GM12878 (cell line): ENCODE measurements around the gene SHC1. TPM values are rescaled to one million over a fixed set of nuclear protein-coding genes. Genes with fewer than 3 reads are reported as not detected.

Source experiments
- ATAC-seq: fragments of 200-7000 bp; cut with Tn5 transposase; 3 replicates; pipeline ENCODE4 v1.9.1; 2020; ENCODE audit warnings: mild to moderate bottlenecking, moderate library complexity
- BruUV-seq: library from RNA; stranded (reverse); fragments of 400-500 nt; replicated peaks from 2 replicates; lab custom pipeline; 2021; lab: Mats Ljungman, UMichigan
- CTCF ChIA-PET: fragments of 300-600 bp; sonication (Branson Sonifier 250); formaldehyde crosslinking; extraction: SDS; loops from one replicate; lab custom pipeline; 2021; ENCODE audit warnings: inconsistent platforms; lab: Yijun Ruan, JAX
- POLR2A ChIA-PET: fragments of 350-600 bp; formaldehyde crosslinking; extraction: SDS; loops from one replicate; lab custom pipeline; 2021; ENCODE audit warnings: inconsistent platforms; lab: Charles Lee
- RAD21 ChIA-PET: fragments of 300-600 bp; sonication (Branson Sonifier 250); formaldehyde crosslinking; loops from one replicate; lab custom pipeline; 2023; ENCODE audit warnings: antibody characterized with exemption; ENCODE audit not compliant: unreplicated experiment; lab: Charles Lee
- SMC1A ChIA-PET: fragments of 300-600 bp; sonication (Branson Sonifier 250); formaldehyde crosslinking; loops from one replicate; lab custom pipeline; 2023; ENCODE audit not compliant: unreplicated experiment, uncharacterized antibody; lab: Charles Lee
- DNase-seq: peaks from one replicate; pipeline ENCODE4 v3.0.0-alpha.2; 2011; ENCODE audit warnings: low read depth, low spot score
- FAIRE-seq: peaks from 3 replicates; lab custom pipeline; 2011; peaks lifted over from hg19 to GRCh38; lab: Jason Lieb, UNC
- H2AFZ ChIP-seq: 2 replicates; pipeline ENCODE4 v1.6.0; 2011; ENCODE audit warnings: low read depth, low read length, control low read depth; ENCODE audit not compliant: control insufficient read depth
- H3K27ac ChIP-seq: 2 replicates; pipeline ENCODE4 v1.5.1; 2011; ENCODE audit warnings: control low read depth; ENCODE audit not compliant: control insufficient read depth, insufficient read depth
- H3K27me3 ChIP-seq, 2 experiments: replicated peaks in 1 of 2; 2 replicates each; pipeline versions ENCODE4 v1.6.0 to v1.6.1; 2011; ENCODE audit warnings: low read length in 1 of 2; ENCODE audit not compliant: control insufficient read depth in 2 of 2, insufficient read depth in 2 of 2
- H3K36me3 ChIP-seq, 2 experiments: 2 replicates each; pipeline ENCODE4 v1.5.1; 2011; ENCODE audit warnings: low read length in 1 of 2; ENCODE audit not compliant: control insufficient read depth in 2 of 2, insufficient read depth in 2 of 2
- H3K4me1 ChIP-seq: 2 replicates; pipeline ENCODE4 v1.6.1; 2011; ENCODE audit warnings: mild to moderate bottlenecking, low read length, moderate library complexity, mixed read lengths; ENCODE audit not compliant: control insufficient read depth, insufficient read depth
- H3K4me2 ChIP-seq: 2 replicates; pipeline ENCODE4 v1.6.0; 2011; ENCODE audit warnings: control low read depth; ENCODE audit not compliant: control insufficient read depth, insufficient read depth
- H3K4me3 ChIP-seq: fragments of 200-600 bp; sonication (generic); 2 replicates; pipeline ENCODE4 v1.5.1; 2016
- H3K79me2 ChIP-seq: 2 replicates; pipeline ENCODE4 v1.6.0; 2011; ENCODE audit warnings: low read length; ENCODE audit not compliant: control insufficient read depth, insufficient read depth
- H3K9ac ChIP-seq: 2 replicates; pipeline ENCODE4 v1.8.0; 2011; ENCODE audit warnings: low read length, control low read depth, mixed read lengths; ENCODE audit not compliant: control insufficient read depth, insufficient read depth
- H3K9me3 ChIP-seq: replicated peaks from 3 replicates; pipeline ENCODE4 v1.5.1; 2011; ENCODE audit warnings: mild to moderate bottlenecking, low read length; ENCODE audit not compliant: control insufficient read depth, insufficient read depth
- H4K20me1 ChIP-seq: 2 replicates; pipeline ENCODE4 v1.6.0; 2011; ENCODE audit not compliant: control insufficient read depth, insufficient read depth
- BCL3 ChIP-seq: IDR thresholded peaks from 2 replicates; pipeline ENCODE4 v1.6.1; 2011; ENCODE audit warnings: borderline replicate concordance, low read depth, mild to moderate bottlenecking, moderate library complexity, low read length; ENCODE audit not compliant: insufficient read depth, poor library complexity, severe bottlenecking
- CHD1 ChIP-seq: IDR thresholded peaks from 2 replicates; pipeline ENCODE4 v1.6.1; 2012; ENCODE audit warnings: low read depth, low read length, improper control_type of control experiment
- CUX1 ChIP-seq: IDR thresholded peaks from 2 replicates; pipeline ENCODE4 v1.6.1; 2012; ENCODE audit warnings: improper control_type of control experiment, low read depth, low read length; ENCODE audit not compliant: insufficient replicate concordance
- HDAC2 ChIP-seq: fragments of 200-600 bp; sonication (generic); IDR thresholded peaks from 2 replicates; pipeline ENCODE4 v1.6.1; 2017
- IKZF1 ChIP-seq: fragments of 450-650 bp; conservative IDR thresholded peaks from 2 replicates; pipeline ENCODE4 v1.6.1; 2017; ENCODE audit warnings: antibody characterized with exemption, mild to moderate bottlenecking
- IRF3 ChIP-seq: fragments of 450-650 bp; IDR thresholded peaks from 2 replicates; pipeline ENCODE4 v1.6.1; 2014; ENCODE audit warnings: mild to moderate bottlenecking
- LARP7 ChIP-seq: fragments of 450-650 bp; IDR thresholded peaks from 2 replicates; pipeline ENCODE4 v1.6.1; 2017; ENCODE audit warnings: mild to moderate bottlenecking
- MEF2B ChIP-seq: fragments of 450-650 bp; IDR thresholded peaks from 2 replicates; pipeline ENCODE4 v1.6.1; 2018; ENCODE audit warnings: mild to moderate bottlenecking, moderate library complexity; ENCODE audit not compliant: partially characterized antibody, poor library complexity, severe bottlenecking
- MYB ChIP-seq: fragments of 150-350 bp; IDR thresholded peaks from 2 replicates; pipeline ENCODE4 v1.6.1; 2014; ENCODE audit warnings: mild to moderate bottlenecking, low read depth, low read length, borderline replicate concordance
- NBN ChIP-seq: fragments of 450-650 bp; IDR thresholded peaks from 2 replicates; pipeline ENCODE4 v1.6.1; 2016
- PAX8 ChIP-seq: fragments of 450-650 bp; IDR thresholded peaks from 2 replicates; pipeline ENCODE4 v1.6.1; 2017; ENCODE audit warnings: mild to moderate bottlenecking, moderate library complexity
- RCOR1 ChIP-seq: conservative IDR thresholded peaks from 2 replicates; pipeline ENCODE4 v1.6.1; 2012; ENCODE audit warnings: low read depth, low read length, improper control_type of control experiment
- REST ChIP-seq: IDR thresholded peaks from 2 replicates; pipeline ENCODE4 v1.6.1; 2012; ENCODE audit warnings: mild to moderate bottlenecking, low read depth, low read length
- SMC3 ChIP-seq: IDR thresholded peaks from 2 replicates; pipeline ENCODE4 v1.6.1; 2011; ENCODE audit warnings: low read length, improper control_type of control experiment, borderline replicate concordance
- WGBS: methylation state at CpG from one replicate; pipeline ENCODE4 v1.1.6; 2016; ENCODE audit warnings: low lambda C conversion rate; ENCODE audit not compliant: insufficient replicate concordance, insufficient coverage; ENCODE audit errors: missing lambda C conversion rate; 5-methylcytosine and 5-hydroxymethylcytosine counted together
- in situ Hi-C: fragments of 300-500 bp; cut with MboI; formaldehyde crosslinking; loops from 9 replicates; pipeline ENCODE4 v1.14.3; 2018; ENCODE audit warnings: mixed read lengths
- intact Hi-C: fragments of 100-400 bp; cut with micrococcal nuclease; formaldehyde crosslinking; loops from one replicate; pipeline ENCODE4 v1.14.2; 2022; ENCODE audit not compliant: unreplicated experiment
- polyA plus RNA-seq, 11 experiments: library from polyadenylated mRNA; depleted of rRNA in 4 of 11; unstranded in 6 of 11; stranded (reverse) in 5 of 11; fragments of >200 nt; fragmentation: Nextera tagmentation in 4 of 11; fragmentation: Illumina TruSeq in 1 of 11; extraction: Ambion mirVana in 4 of 11; extraction: Trizol in 1 of 11; gene quantifications; 1 replicate in 1 of 11; 2 replicates in 10 of 11; pipeline versions ENCODE4 v1.2.1 to v1.2.3, GENCODE V29; 2011 to 2016; ENCODE audit warnings: inconsistent platforms in 2 of 11, missing spikeins in 2 of 11, low read depth in 1 of 11
- total RNA-seq, 4 experiments: library from RNA; depleted of rRNA in 3 of 4; stranded (reverse); fragments of >200 nt in 3 of 4; fragmentation: Illumina TruSeq in 1 of 4; extraction: Trizol in 1 of 4; gene quantifications; 2 replicates each; pipeline versions ENCODE4 v1.2.1 to v1.2.3, GENCODE V29; 2013 to 2021

Gene SHC1
- total and polyA plus RNA-seq, 10 of the 15 experiments (the other 5 are each of a cell fraction or from before 2014, with no cell fraction given) = 2.6 to 49.3 (median 25.2) TPM

DNA sequence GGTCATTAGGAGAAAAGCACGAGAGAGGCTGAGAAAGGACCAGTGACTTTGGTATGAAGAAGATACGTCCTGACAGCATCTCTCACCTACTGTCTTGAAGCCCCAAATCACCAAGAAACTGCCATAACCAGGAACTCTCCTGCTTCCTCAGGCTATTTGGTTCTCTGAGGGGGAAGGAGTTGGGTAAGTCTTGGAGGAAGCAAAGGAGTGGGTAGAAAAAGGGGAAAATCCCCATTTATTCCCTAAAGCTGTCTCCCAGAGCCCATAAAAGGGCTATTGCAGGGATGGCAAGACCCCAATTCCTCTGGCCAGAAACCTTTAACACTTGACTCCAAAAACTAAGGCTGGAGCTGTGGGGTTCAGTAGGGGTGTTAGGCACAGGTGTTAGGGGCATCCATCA, 12.5 kb downstream of the SHC1 start:
- FAIRE-seq (no peak), DNase-seq (no peak), ATAC-seq (no peak)
- SMC1A ChIA-PET = interaction anchor here (1.5 kb wide), 1 partner anchor 13 kb away, joined by 5 read pairs; no protein-coding TSS in a partner anchor
- no peaks in the 10 kb centered on the region for H3K9me3 ChIP-seq
- H3K79me2 ChIP-seq = peaks cover 34% of the 10 kb centered on the region
- H3K4me1 ChIP-seq = peaks cover 23% of the 10 kb centered on the region
- H2AFZ ChIP-seq = no peak overlapping the region
- H4K20me1 ChIP-seq = no peaks in the 10 kb centered on the region
- RAD21 ChIA-PET = no interaction called here
- in situ Hi-C loops (no loop called here), intact Hi-C loops (no loop called here)
- peaks cover 3 to 5% of the 10 kb centered on the region in 2 experiments; a peak in 2 of 4 replicates for H3K36me3 ChIP-seq
- 69% methylated on average over 2 of the region's 2 CpGs for WGBS
- no peak overlapping the region for H3K4me2 ChIP-seq
- POLR2A ChIA-PET = interaction anchor here (12.3 kb wide), 1 partner anchor 15 kb away, joined by 140 read pairs; the partner anchor contains the start of genes CKS1B and SHC1
- H3K4me3 ChIP-seq = no peak overlapping the region
- CTCF ChIA-PET = no interaction called here
- BruUV-seq = no TSS peak
- H3K9ac ChIP-seq = no peak overlapping the region
- H3K27me3 ChIP-seq = no peaks in the 10 kb centered on the region
- H3K27ac ChIP-seq = no peak overlapping the region
- TF ChIP-seq MYB (no peak), CUX1 (no peak), MEF2B (no peak), REST (no peak), IKZF1 (no peak), RCOR1 (no peak), CHD1 (no peak), NBN (no peak), LARP7 (no peak), IRF3 (no peak), PAX8 (no peak), SMC3 (no peak), HDAC2 (no peak), BCL3 (no peak)
